A673 (cell line): ENCODE data around the gene PSMA5. TPM values are rescaled to one million over a fixed set of nuclear protein-coding genes. Genes with fewer than 3 reads are reported as not detected.
A peak's percentile ranks its signal among the peaks of the same experiment; 100 is the strongest.

Experiments used
- BruUV-seq: library from RNA; stranded (reverse); fragments of 400-500 nt; replicated peaks from 2 replicates; lab custom pipeline; 2021; lab: Mats Ljungman, UMichigan
- CTCF ChIA-PET: fragments of 300-600 bp; sonication (Branson Sonifier 250); formaldehyde crosslinking; loops from one replicate; lab custom pipeline; 2022; ENCODE audit warnings: antibody characterized with exemption; lab: Charles Lee
- POLR2A ChIA-PET: fragments of 300-600 bp; sonication (Branson Sonifier 250); formaldehyde crosslinking; loops from one replicate; lab custom pipeline; 2022; ENCODE audit warnings: antibody characterized with exemption; ENCODE audit not compliant: low non-redundant PET; lab: Charles Lee
- DNase-seq: peaks from one replicate; pipeline ENCODE4 v3.0.0-alpha.2; 2015; ENCODE audit warnings: low spot score
- H3K27ac ChIP-seq: fragments of 200-600 bp; sonication (generic); 2 replicates; pipeline ENCODE4 v1.5.1; 2016; ENCODE audit warnings: mixed run types, low read depth, mild to moderate bottlenecking, mixed read lengths, antibody characterized with exemption, low read length; ENCODE audit not compliant: poor library complexity, severe bottlenecking
- H3K27me3 ChIP-seq: fragments of 200-600 bp; sonication (generic); replicated peaks from 2 replicates; pipeline ENCODE4 v1.6.1; 2017; ENCODE audit warnings: mixed run types, low read depth, mild to moderate bottlenecking, mixed read lengths, antibody characterized with exemption, low read length; ENCODE audit not compliant: insufficient read depth, poor library complexity
- H3K36me3 ChIP-seq: fragments of 200-600 bp; sonication (generic); 2 replicates; pipeline ENCODE4 v1.6.1; 2016; ENCODE audit warnings: mixed run types, mild to moderate bottlenecking, mixed read lengths, antibody characterized with exemption, low read length; ENCODE audit not compliant: insufficient read depth, poor library complexity, severe bottlenecking
- H3K4me1 ChIP-seq: fragments of 200-600 bp; sonication (generic); 2 replicates; pipeline ENCODE4 v1.6.1; 2017; ENCODE audit warnings: mixed run types, mild to moderate bottlenecking, mixed read lengths, antibody characterized with exemption, low read length; ENCODE audit not compliant: insufficient read depth, poor library complexity, severe bottlenecking
- H3K4me3 ChIP-seq: fragments of 200-600 bp; sonication (generic); 2 replicates; pipeline ENCODE4 v1.5.1; 2016; ENCODE audit warnings: low read depth, mixed run types, mild to moderate bottlenecking, mixed read lengths, low read length; ENCODE audit not compliant: poor library complexity, severe bottlenecking
- H3K9me3 ChIP-seq: fragments of 200-600 bp; sonication (generic); 2 replicates; pipeline ENCODE4 v1.6.1; 2016; ENCODE audit warnings: mixed run types, low read depth, mild to moderate bottlenecking, mixed read lengths, antibody characterized with exemption, low read length; ENCODE audit not compliant: poor library complexity, severe bottlenecking
- CTCF ChIP-seq: fragments of 300-800, 200-600 bp; sonication (generic); conservative IDR thresholded peaks from 2 replicates; pipeline ENCODE4 v1.5.1; 2017; ENCODE audit warnings: low read depth, mild to moderate bottlenecking, antibody characterized with exemption, low read length, moderate library complexity, mixed read lengths
- EZH2 ChIP-seq: fragments of 200-600 bp; sonication (generic); IDR thresholded peaks from 2 replicates; pipeline ENCODE4 v1.6.1; 2017; ENCODE audit warnings: borderline replicate concordance, low read depth, mild to moderate bottlenecking, mixed read lengths, antibody characterized with exemption, low read length; ENCODE audit not compliant: poor library complexity, severe bottlenecking
- intact Hi-C: fragments of 100-400 bp; cut with micrococcal nuclease; formaldehyde crosslinking; loops from one replicate; pipeline ENCODE4 v1.10.0; 2022; ENCODE audit not compliant: unreplicated experiment
- total RNA-seq: library from RNA; stranded (reverse); gene quantifications from 2 replicates; pipeline ENCODE4 v1.2.3, GENCODE V29; 2021

Gene PSMA5
- total RNA-seq, 1 experiment from 2014 or later = 201 TPM

GRCh38 chr1:109386054-109386717, 40.1 kb downstream of the PSMA5 start:
- H3K36me3 ChIP-seq = no peaks in the 10 kb centered on the region
- no peaks in the 10 kb centered on the region for H3K27me3 ChIP-seq
- no peak for TF ChIP-seq EZH2
- no peak for TF ChIP-seq CTCF
- peaks cover 4% of the 10 kb centered on the region for H3K9me3 ChIP-seq
- CTCF ChIA-PET = no interaction called here
- no peak for DNase-seq
- H3K4me1 ChIP-seq = peaks cover 6% of the 10 kb centered on the region
- BruUV-seq = no TSS peak
- H3K27ac ChIP-seq = no peak overlapping the region
- intact Hi-C loops = no loop called here
- POLR2A ChIA-PET = no interaction called here
- H3K4me3 ChIP-seq = no peak overlapping the region

- ChIA-PET CTCF (no interaction called here), POLR2A (no interaction called here)
- TF ChIP-seq CTCF (no peak), EZH2 (no peak)
- Histone ChIP-seq H3K27ac (no peak overlapping the region), H3K4me1 (peaks cover 6% of the 10 kb centered on the region), H3K4me3 (no peak overlapping the region), H3K36me3 (no peaks in the 10 kb centered on the region), H3K9me3 (peaks cover 4% of the 10 kb centered on the region), H3K27me3 (no peaks in the 10 kb centered on the region)
- intact Hi-C loops = no loop called here
- BruUV-seq = no TSS peak
- DNase-seq = no peak
These were observed 40.8 kb downstream of the PSMA5 start for GRCh38 chr1:109385417-109385816.

- Histone ChIP-seq H3K4me3 (no peak overlapping the region), H3K36me3 (no peaks in the 10 kb centered on the region), H3K4me1 (peaks cover 6% of the 10 kb centered on the region), H3K9me3 (peaks cover 4% of the 10 kb centered on the region), H3K27ac (no peak overlapping the region), H3K27me3 (no peaks in the 10 kb centered on the region)
- TF ChIP-seq CTCF (no peak), EZH2 (no peak)
- DNase-seq = peak; percentile 37
- ChIA-PET POLR2A (no interaction called here), CTCF (no interaction called here)
- intact Hi-C loops = no loop called here
- BruUV-seq = no TSS peak
These were observed 42.4 kb downstream of the PSMA5 start for GRCh38 chr1:109383854-109384253.
